Measurements from ENCODE around the gene STAP2.

GRCh38 chr19:4370418-4371041, 31.9 kb upstream of the STAP2 start:
- no peak for TF ChIP-seq CTCF (IDR thresholded peaks at IDR 0.05)
- no peak for TF ChIP-seq POLR2A (IDR thresholded peaks at IDR 0.05)
- no peak for TF ChIP-seq EP300 (IDR thresholded peaks at IDR 0.05)

Measured in stomach (tissue), 4 donors.